HCT116 (cell line): Measurements from ENCODE around the gene PRRG2. TPM values are rescaled to one million over a fixed set of nuclear protein-coding genes. Genes with fewer than 3 reads are reported as not detected.

Source experiments
- ATAC-seq: fragments of 200-7000 bp; cut with Tn5 transposase; 2 replicates; pipeline ENCODE4 v1.9.1; 2020; ENCODE audit warnings: mild to moderate bottlenecking, moderate library complexity
- BruUV-seq: library from RNA; stranded (reverse); fragments of 400-500 nt; replicated peaks from 2 replicates; lab custom pipeline; 2021; lab: Mats Ljungman, UMichigan
- CTCF ChIA-PET: fragments of 300-600 bp; sonication (Branson Sonifier 250); formaldehyde crosslinking; loops from one replicate; lab custom pipeline; 2021; ENCODE audit warnings: antibody characterized with exemption; lab: Charles Lee
- POLR2A ChIA-PET: fragments of 300-600, 350-600 bp; sonication (Branson Sonifier 250); formaldehyde crosslinking; loops from one replicate; lab custom pipeline; 2021; ENCODE audit warnings: antibody characterized with exemption; lab: Charles Lee
- RAD21 ChIA-PET, 2 experiments: fragments of 300-600 bp; sonication (Branson Sonifier 250); formaldehyde crosslinking; loops; one replicate each; lab custom pipeline; 2023; ENCODE audit warnings: low total read pairs in 2 of 2; ENCODE audit not compliant: uncharacterized antibody in 2 of 2, unreplicated experiment in 2 of 2, low non-redundant PET in 1 of 2; lab: Charles Lee
- DNase-seq: peaks from one replicate; pipeline ENCODE4 v3.0.0-alpha.2; 2010; ENCODE audit warnings: low read depth, low spot score
- H2AFZ ChIP-seq: fragments of 200-600 bp; shearing (Covaris generic), sonication (generic); 2 replicates; pipeline ENCODE4 v1.6.1; 2017; ENCODE audit warnings: low read depth, mixed run types, mixed read lengths, antibody characterized with exemption, low read length; ENCODE audit not compliant: poor library complexity, severe bottlenecking
- H3K27ac ChIP-seq: 2 replicates; pipeline ENCODE4 v1.5.1; 2012; ENCODE audit warnings: low read depth, low read length
- H3K27me3 ChIP-seq: fragments of 200-600 bp; sonication (generic); 2 replicates; pipeline ENCODE4 v1.6.1; 2016; ENCODE audit warnings: mixed run types, low read length, mixed read lengths; ENCODE audit not compliant: insufficient read depth
- H3K36me3 ChIP-seq, 2 experiments: fragments of 200-500 bp in 1 of 2; fragments of 200-600 bp in 1 of 2; sonication (Bioruptor generic) in 1 of 2; sonication (generic) in 1 of 2; 2 replicates each; pipeline versions ENCODE4 v1.5.1 to v1.6.1; 2014 to 2016; ENCODE audit warnings: low read length in 2 of 2, inconsistent platforms in 1 of 2, mixed read lengths in 1 of 2, mixed run types in 1 of 2; ENCODE audit not compliant: insufficient read depth in 2 of 2, control insufficient read depth in 1 of 2
- H3K4me1 ChIP-seq, 2 experiments: fragments of 200-600 bp in 1 of 2; sonication (generic) in 1 of 2; 2 replicates each; pipeline versions ENCODE4 v1.5.1 to v1.6.1; 2012 to 2017; ENCODE audit warnings: low read length in 2 of 2, inconsistent platforms in 1 of 2, mild to moderate bottlenecking in 1 of 2, mixed read lengths in 1 of 2, mixed run types in 1 of 2, moderate library complexity in 1 of 2; ENCODE audit not compliant: insufficient read depth in 2 of 2, control insufficient read depth in 1 of 2
- H3K4me2 ChIP-seq: fragments of 200-600 bp; sonication (generic); 2 replicates; pipeline ENCODE4 v1.6.1; 2017; ENCODE audit warnings: mixed run types, low read length, mixed read lengths
- H3K4me3 ChIP-seq, 2 experiments: fragments of 200-600 bp in 1 of 2; sonication (generic) in 1 of 2; replicated peaks in 1 of 2; 2 replicates each; pipeline ENCODE4 v1.5.1; 2011 to 2016; ENCODE audit warnings: low read length in 2 of 2, control low read depth in 1 of 2, low read depth in 1 of 2, mild to moderate bottlenecking in 1 of 2, mixed read lengths in 1 of 2, mixed run types in 1 of 2
- H3K79me2 ChIP-seq: fragments of 200-600 bp; sonication (generic); 2 replicates; pipeline ENCODE4 v1.6.1; 2017; ENCODE audit warnings: mild to moderate bottlenecking, mixed run types, low read length, moderate library complexity, mixed read lengths; ENCODE audit not compliant: insufficient read depth
- H3K9ac ChIP-seq: fragments of 200-600 bp; sonication (generic); 2 replicates; pipeline ENCODE4 v1.6.1; 2016; ENCODE audit warnings: low read length, mixed read lengths
- H3K9me2 ChIP-seq: fragments of 200-600 bp; sonication (generic), shearing (Covaris generic); 2 replicates; pipeline ENCODE4 v1.6.1; 2017; ENCODE audit warnings: mixed run types, mild to moderate bottlenecking, moderate library complexity; ENCODE audit not compliant: insufficient read depth
- H3K9me3 ChIP-seq, 2 experiments: fragments of 200-500 bp in 1 of 2; fragments of 200-600 bp in 1 of 2; sonication (Bioruptor generic) in 1 of 2; sonication (generic) in 1 of 2; 2 replicates each; pipeline ENCODE4 v1.6.1; 2014 to 2017; ENCODE audit warnings: low read length in 2 of 2, mixed read lengths in 2 of 2, inconsistent platforms in 1 of 2, low read depth in 1 of 2, mild to moderate bottlenecking in 1 of 2, mixed run types in 1 of 2, moderate library complexity in 1 of 2; ENCODE audit not compliant: control insufficient read depth in 1 of 2, insufficient read depth in 1 of 2
- H4K20me1 ChIP-seq: fragments of 200-600 bp; sonication (generic), shearing (Covaris generic); 2 replicates; pipeline ENCODE4 v1.6.1; 2017; ENCODE audit warnings: mixed run types, mild to moderate bottlenecking, moderate library complexity; ENCODE audit not compliant: insufficient read depth
- CEBPB ChIP-seq: IDR thresholded peaks from 2 replicates; pipeline ENCODE4 v1.6.1; 2012; ENCODE audit warnings: low read depth
- CTCF ChIP-seq, 3 experiments: fragments of 200-600 bp in 1 of 3; sonication (generic) in 1 of 3; IDR thresholded peaks in 2 of 3; conservative IDR thresholded peaks in 1 of 3; 2 replicates each; pipeline ENCODE4 v1.5.1; 2012 to 2017; ENCODE audit warnings: low read depth in 2 of 3, low read length in 2 of 3, antibody characterized with exemption in 1 of 3, borderline replicate concordance in 1 of 3, control low read depth in 1 of 3, mild to moderate bottlenecking in 1 of 3, mixed read lengths in 1 of 3, mixed run types in 1 of 3, moderate library complexity in 1 of 3; ENCODE audit not compliant: insufficient read depth in 1 of 3
- ELF1 ChIP-seq: IDR thresholded peaks from 2 replicates; pipeline ENCODE4 v1.6.1; 2012; ENCODE audit warnings: low read depth, borderline replicate concordance
- EZH2 ChIP-seq: fragments of 200-600 bp; sonication (generic); IDR thresholded peaks from 2 replicates; pipeline ENCODE4 v1.6.1; 2017; ENCODE audit warnings: antibody characterized with exemption, mixed run types
- JUND ChIP-seq: IDR thresholded peaks from 2 replicates; pipeline ENCODE4 v1.6.1; 2012
- POLR2A ChIP-seq: IDR thresholded peaks from 2 replicates; pipeline ENCODE4 v1.7.0; 2011; ENCODE audit warnings: borderline replicate concordance; ENCODE audit not compliant: insufficient read depth, insufficient read length; ENCODE audit errors: extremely low read depth
- POLR2AphosphoS5 ChIP-seq: IDR thresholded peaks from 2 replicates; pipeline ENCODE4 v1.6.1; 2011; ENCODE audit warnings: mild to moderate bottlenecking, low read depth, low read length, moderate library complexity
- SIN3A ChIP-seq: IDR thresholded peaks from 2 replicates; pipeline ENCODE4 v1.6.1; 2012; ENCODE audit warnings: low read depth
- SRF ChIP-seq: IDR thresholded peaks from 2 replicates; pipeline ENCODE4 v1.6.1; 2012; ENCODE audit warnings: low read depth
- ZBTB33 ChIP-seq: IDR thresholded peaks from 2 replicates; pipeline ENCODE4 v1.6.1; 2011; ENCODE audit warnings: mild to moderate bottlenecking, low read length, moderate library complexity; ENCODE audit not compliant: insufficient replicate concordance; ENCODE audit errors: extremely low read depth
- ZFX ChIP-seq: fragments of 450-650 bp; IDR thresholded peaks from 2 replicates; pipeline ENCODE4 v1.6.1; 2017
- ZNF274 ChIP-seq: fragments of 200-500 bp; sonication (Bioruptor generic); IDR thresholded peaks from 2 replicates; pipeline ENCODE4 v1.6.1; 2014; ENCODE audit warnings: mild to moderate bottlenecking, low read depth, low read length, inconsistent platforms
- intact Hi-C: fragments of 100-400 bp; cut with micrococcal nuclease; formaldehyde crosslinking; loops from 2 replicates; pipeline ENCODE4 v1.10.0; 2022
- total RNA-seq: library from RNA; stranded (reverse); gene quantifications from one replicate; pipeline ENCODE4 v1.2.1, GENCODE V29; 2021; ENCODE audit not compliant: unreplicated experiment

The PRRG2 gene
- total RNA-seq, 1 experiment from 2014 or later, result 6.2 TPM

GRCh38 chr19:49560358-49560900 lies 20.7 kb upstream of the PRRG2 start (continued):
- no peak for TF ChIP-seq ZBTB33
- no peak for TF ChIP-seq EZH2
- no peak for TF ChIP-seq SRF
- no peak for TF ChIP-seq SIN3A
- TF ChIP-seq ELF1, result no peak

DNA sequence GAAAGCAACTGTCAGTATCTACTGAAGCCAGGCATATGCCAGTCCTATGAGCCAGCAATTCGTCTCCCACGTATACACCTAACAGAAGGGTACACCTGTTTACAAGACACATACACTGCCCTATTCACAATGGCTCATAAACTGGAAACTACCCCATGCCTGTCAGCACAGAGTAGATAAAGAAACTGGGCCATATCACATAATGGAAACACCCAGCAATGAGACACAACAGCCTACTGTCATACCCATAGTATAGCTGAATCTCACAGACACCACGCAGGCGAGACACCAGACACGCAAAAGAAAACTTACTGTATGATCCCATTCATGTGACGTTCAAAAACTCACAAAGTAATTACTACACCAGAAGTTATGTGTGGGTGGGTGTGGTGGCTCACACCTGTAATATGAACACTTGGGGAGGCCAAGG lies 16.5 kb upstream of the PRRG2 start:
- Histone ChIP-seq H2AFZ (no peak overlapping the region), H3K4me1 (peaks cover 11 to 13% of the 10 kb centered on the region in 2 experiments), H3K4me3 (no peak overlapping the region), H3K36me3 (peaks cover 3 to 9% of the 10 kb centered on the region in 2 experiments; a peak in 2 of 4 replicates), H3K9me3 (no peaks in the 10 kb centered on the region), H4K20me1 (no peaks in the 10 kb centered on the region), H3K9ac (no peak overlapping the region), H3K4me2 (no peak overlapping the region), H3K9me2 (no peaks in the 10 kb centered on the region), H3K79me2 (peaks cover 94% of the 10 kb centered on the region), H3K27me3 (no peaks in the 10 kb centered on the region), H3K27ac (no peak overlapping the region)
- RAD21 ChIA-PET, result no interaction called here
- no peak for DNase-seq
- CTCF ChIA-PET, result no interaction called here
- no TSS peak for BruUV-seq
- intact Hi-C loops, result no loop called here
- POLR2A ChIA-PET, result no interaction called here
- ATAC-seq, result no peak
- TF ChIP-seq POLR2A (no peak), POLR2AphosphoS5 (no peak), JUND (no peak), ZFX (no peak), CEBPB (no peak), ZNF274 (no peak), CTCF (IDR thresholded peaks at IDR 0.05 in 2 of 3, conservative IDR thresholded peaks at IDR 0.05 in 1 of 3; ENCODE audit: borderline replicate concordance in 1 of 3, insufficient read depth in 1 of 3, low read depth in 2 of 3, low read length in 2 of 3) (no peak)
